ENCODE results near the gene PRR18.

The PRR18 gene

DNA sequence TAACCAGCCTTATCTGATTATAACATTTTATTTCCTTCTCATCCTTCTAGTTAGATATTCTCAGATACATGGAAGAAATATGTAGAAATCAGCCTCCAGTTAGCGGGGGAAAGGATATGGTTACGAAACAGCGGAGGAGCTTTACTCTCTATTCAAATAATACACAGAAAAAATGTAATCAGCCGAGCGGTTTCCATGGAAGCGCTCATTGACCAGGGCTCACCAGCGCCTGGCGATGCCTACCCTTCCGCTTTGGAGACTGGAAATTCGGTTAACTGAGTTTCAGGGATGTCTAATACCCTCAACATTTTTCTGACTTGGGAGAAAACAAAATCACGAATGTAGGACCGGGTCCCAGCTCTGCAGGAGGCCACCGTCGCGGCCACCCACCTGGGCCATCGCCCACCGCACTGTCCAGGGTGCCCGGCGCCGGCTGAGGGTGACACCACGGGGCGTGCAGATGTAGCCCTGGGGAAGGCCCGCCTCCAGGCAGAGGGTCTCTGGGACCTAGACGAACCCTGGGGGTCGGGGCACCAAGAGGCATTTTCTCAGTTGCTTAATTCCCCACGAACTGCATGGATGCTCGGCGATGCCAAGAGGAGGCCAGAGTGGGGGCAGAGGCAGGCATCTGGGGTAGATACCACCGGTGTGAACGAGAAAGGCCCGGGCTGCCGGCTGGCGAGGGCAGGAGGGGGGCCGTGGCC, 1.7 kb downstream of the PRR18 start:
- no peak for DNase-seq (ENCODE audit: low spot score)

GRCh38 chr6:166305562-166306117, 2.6 kb downstream of the PRR18 start:
- DNase-seq (ENCODE audit: low spot score) = no peak

DNA sequence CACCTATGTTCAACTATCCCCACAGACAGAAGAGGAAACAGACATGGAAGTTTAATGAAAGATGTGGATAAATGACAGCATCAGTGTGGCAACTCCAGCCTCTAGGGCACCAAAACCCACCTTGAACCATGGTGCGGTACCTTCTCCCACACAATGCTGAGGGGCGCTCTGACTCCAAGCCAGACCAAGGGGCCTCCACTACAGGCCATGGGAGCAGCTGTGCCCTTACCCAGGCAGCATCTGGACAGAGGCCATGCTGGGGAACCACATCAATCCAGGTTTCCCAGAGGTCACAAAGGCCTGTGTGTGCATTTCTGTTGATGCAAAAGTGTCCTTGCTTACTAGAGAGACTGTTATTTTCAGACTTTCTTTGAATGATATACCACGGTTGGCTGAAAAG, 4.1 kb downstream of the PRR18 start:
- DNase-seq (ENCODE audit: low spot score) = no peak

GRCh38 chr6:166301611-166302529, 6.3 kb downstream of the PRR18 start:
- no peak for DNase-seq (ENCODE audit: low spot score)

DNA sequence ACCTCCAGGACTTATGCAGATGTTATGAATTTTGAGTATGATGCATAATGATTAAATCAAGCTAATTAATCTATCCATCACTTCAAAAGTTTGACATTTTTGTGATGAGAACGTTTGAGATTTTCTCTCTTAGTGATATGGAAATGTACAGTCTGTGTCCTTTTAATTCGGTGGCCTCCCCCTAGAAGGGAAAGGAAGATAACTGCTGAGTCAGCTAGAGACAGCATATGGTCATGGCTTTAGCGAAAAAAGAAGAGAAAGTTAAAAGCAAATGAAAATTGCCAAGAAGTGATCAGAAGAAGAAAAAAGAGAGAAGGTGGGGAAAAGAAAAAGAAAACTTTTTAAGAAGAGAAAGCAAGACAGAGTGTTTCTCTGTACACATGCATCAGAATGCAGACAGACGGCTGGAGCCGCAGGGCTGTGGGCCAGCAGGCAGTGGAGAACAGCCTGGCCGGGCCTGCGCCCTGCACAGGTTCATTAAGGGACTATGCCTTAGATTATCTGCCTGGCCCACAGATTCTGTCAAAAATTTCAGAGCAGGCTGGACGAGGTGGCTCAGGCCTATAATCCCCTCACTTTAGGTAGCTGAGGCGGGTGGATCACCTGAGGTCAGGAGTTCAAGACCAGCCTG, 7.7 kb downstream of the PRR18 start:
- no peak for DNase-seq (ENCODE audit: low spot score)

DNA sequence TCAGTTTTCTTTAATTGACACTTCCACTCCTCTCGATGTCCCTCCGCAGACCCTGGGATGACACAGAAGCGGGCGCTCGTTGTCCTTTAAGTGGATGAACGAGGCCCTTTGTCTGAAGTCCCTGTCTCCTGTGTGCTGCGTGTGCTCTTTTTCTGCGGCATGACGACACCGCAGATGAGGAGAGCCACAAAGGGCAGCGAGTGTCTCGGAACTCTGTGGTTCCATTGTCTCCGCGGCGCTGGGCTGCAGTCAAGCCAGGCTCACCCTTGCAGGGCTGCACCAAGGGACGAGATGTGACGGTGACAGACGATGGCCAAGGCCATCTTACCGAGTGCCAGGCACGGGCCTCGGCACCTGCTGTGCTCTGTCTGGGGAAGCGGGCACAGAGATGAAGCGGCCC, 10.6 kb downstream of the PRR18 start:
- DNase-seq (ENCODE audit: low spot score) = no peak

- DNase-seq (ENCODE audit: low spot score) = no peak
Measured at GRCh38 chr6:166296035-166296883, 11.9 kb downstream of the PRR18 start.

DNA sequence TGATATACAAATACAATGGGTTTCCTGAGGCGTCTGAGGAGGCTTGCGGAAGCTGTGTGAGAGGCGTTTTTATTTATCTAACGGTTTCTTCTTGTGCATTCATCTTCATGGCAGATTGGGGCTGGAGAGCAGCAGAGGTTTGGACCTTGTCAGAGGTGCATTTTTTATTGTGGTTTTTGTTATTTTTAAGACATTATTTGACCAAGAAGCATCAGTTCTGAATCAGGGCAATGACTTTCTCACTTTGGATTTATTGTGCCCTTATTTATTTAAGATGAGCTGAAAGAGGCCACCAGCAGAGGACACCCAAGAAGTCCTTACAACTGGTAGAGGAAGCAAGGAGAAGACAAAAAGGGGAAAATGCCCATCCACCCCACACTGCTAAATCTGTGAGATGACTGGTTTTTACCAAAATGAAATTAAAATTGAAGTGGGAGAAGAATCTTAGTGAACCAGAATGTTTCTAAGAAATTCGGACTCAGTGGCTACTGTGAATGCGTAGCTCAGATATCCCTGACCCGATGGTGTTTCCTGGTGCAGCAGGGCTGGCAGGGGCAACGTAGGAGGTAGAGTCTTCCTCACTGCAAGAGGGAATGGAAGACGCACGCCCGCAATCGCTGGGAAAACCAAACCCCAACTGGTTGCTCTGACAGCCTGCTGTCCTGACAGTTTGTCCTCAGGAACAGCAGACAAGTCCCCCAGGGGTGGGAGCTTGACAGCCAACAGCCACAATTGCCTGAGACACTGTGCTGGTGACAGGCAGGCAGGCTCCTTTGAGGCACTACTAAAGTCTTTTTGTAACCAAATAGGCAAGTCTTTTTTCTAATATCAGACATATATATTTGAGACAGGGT, 14.2 kb downstream of the PRR18 start:
- DNase-seq (ENCODE audit: low spot score) = no peak

DNA sequence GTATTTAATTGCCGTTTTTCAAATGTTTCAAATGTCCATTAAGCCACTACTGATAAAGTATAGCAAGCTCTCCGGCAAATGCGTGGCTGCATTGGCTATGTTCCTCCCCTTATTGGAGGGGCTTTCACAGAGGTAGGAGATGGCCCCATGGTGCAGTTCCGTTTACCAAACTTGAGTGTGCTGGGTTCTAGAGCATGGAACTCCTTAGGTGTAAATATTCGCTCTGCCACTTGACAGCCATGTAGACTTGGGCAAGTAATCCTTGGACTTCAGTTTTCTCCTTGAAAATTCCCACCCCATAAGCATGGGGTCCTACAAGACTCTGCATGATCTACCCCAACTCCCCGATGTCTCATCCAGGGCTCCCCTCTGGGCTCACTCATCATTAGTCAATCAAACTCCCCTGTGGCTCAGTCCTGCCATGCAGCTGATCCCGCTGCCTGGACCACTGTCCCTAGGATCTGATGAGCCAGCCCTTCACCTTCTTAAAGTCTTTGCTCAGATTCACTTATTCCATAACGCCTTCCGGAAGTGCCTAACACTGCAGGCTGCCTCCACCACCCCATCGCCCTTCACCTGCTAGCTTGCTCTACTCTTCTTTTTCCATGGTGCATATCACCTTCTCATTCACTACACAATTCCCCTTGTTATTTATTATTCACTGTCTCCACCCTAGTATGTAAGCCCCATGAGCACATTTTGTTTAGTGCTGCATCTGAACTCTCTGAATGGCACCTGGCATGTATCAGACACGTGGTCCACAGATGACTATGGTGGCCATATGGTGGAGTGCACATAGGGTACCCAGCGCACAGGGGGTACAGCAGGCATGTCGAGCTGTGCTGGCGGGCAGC, 18.8 kb downstream of the PRR18 start:
- no peak for DNase-seq (ENCODE audit: low spot score)

DNA sequence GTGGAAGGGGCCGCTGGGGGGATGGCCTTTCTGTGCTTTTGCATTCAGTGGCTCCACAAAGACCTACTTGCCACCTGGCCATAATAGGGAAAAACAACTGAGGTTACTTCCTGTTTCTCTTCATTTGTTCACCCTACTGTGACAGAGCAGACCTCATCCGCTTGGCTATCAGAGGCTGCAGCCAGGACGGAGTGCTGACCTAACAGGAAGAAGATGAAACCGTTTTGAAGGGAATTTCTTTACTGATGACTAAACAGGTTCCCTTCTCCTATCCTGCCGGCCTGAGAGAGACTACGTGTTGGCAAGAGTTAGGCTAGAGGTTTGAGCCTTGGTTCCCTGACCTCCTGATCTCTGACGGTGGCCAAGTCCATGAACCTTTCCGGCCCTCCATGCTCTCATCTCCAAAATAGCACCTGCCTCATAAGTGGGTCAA, 21.3 kb downstream of the PRR18 start:
- no peak for DNase-seq (ENCODE audit: low spot score)

DNA sequence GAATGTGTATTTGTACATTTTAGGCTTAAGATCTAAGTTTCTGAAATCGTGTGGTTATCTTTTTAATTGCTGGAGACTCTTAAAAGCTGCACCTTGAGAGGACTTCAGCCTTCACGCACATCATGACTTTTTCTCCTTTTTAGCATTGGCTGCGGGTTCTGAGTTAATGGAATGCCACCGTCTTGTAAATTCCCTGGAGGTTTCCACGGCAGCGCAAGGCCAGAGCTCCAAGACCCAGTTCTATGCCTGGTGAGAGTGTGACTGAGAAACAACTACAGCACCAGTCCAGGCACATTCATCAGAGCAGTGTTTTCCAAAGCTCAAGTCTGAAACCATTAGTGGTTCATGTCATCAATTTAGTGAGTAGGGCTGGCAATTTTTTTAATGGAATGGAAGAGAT, 23.0 kb downstream of the PRR18 start:
- no peak for DNase-seq (ENCODE audit: low spot score)

GRCh38 chr6:166284640-166285039, 23.6 kb downstream of the PRR18 start:
- no peak for DNase-seq (ENCODE audit: low spot score)

DNA sequence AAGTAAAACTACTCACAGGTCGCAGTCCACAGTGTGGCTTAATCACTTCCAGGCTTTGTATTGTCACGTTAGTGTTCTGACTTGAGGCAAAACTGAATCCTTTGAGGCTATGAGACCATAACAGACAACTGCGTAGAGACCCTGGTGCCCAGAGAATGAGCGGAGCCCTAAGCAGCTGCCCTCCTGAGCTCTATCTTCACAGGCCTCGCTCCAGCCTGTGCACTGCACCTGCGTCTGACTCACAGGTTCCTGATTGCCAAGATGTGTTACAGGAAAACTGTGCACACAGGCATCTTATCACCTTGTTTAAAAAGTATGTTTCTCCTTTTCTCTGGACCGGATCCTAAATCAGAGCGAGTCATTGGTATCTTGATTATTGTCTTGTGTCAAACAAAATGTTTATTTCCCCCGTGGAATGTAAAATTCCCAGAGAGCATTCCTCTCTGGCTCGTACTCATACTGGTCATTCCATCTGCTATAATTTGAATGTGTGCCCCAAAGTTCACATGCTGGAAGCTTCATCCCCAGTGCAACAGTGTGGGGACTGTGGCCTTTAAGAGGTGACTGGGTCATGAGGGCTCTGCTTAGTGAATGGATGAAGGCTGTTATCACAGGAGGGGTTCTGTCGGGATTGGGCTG, 25.7 kb downstream of the PRR18 start:
- no peak for DNase-seq (ENCODE audit: low spot score)

- DNase-seq (ENCODE audit: low spot score) = no peak
Measured at GRCh38 chr6:166281104-166281503, 27.1 kb downstream of the PRR18 start.

- DNase-seq (ENCODE audit: low spot score) = no peak
Measured at GRCh38 chr6:166279393-166279679, 28.9 kb downstream of the PRR18 start.

GRCh38 chr6:166278579-166279392, 29.4 kb downstream of the PRR18 start:
- DNase-seq (ENCODE audit: low spot score) = no peak

GRCh38 chr6:166277892-166278578, 30.2 kb downstream of the PRR18 start:
- no peak for DNase-seq (ENCODE audit: low spot score)

Measured in SK-N-DZ (cell line).